Fibroblast of skin of right biceps (primary cell): Measurements from ENCODE around the gene BAG5.
"Not testable (repeated sequence)": the region's sequence is repeated elsewhere in the genome, so short reads cannot be mapped to it uniquely, and the experiment has no call there.

ENCODE experiments used
- DNase-seq: peaks from one replicate; pipeline ENCODE4 v3.0.0-alpha.2; 2013

BAG5 gene

GRCh38 chr14:103521951-103522563 is 40.4 kb downstream of the BAG5 start:
- no peak for DNase-seq

- DNase-seq, result no peak
Measured at GRCh38 chr14:103521438-103521950, 41.0 kb downstream of the BAG5 start.

- DNase-seq, result peak; percentile 66
Measured at GRCh38 chr14:103520657-103521437, 41.6 kb downstream of the BAG5 start.

GRCh38 chr14:103520269-103520656 is 42.2 kb downstream of the BAG5 start:
- no peak for DNase-seq

GRCh38 chr14:103519837-103520212 is 42.6 kb downstream of the BAG5 start:
- no peak for DNase-seq

- DNase-seq, result peak; percentile 33
Measured at GRCh38 chr14:103519043-103519836, 43.2 kb downstream of the BAG5 start.

- peak; percentile 46 for DNase-seq
Measured at GRCh38 chr14:103518422-103519042, 43.9 kb downstream of the BAG5 start.

GRCh38 chr14:103517721-103518421 is 44.6 kb downstream of the BAG5 start:
- no peak for DNase-seq

- DNase-seq, result no peak
Measured at GRCh38 chr14:103517174-103517566, 45.3 kb downstream of the BAG5 start.

GRCh38 chr14:103516426-103517173 is 45.9 kb downstream of the BAG5 start:
- no peak for DNase-seq

GRCh38 chr14:103514596-103515421 is 47.6 kb downstream of the BAG5 start:
- no peak for DNase-seq

- DNase-seq, result no peak
Measured at GRCh38 chr14:103512701-103513611, 49.5 kb downstream of the BAG5 start.

GRCh38 chr14:103512180-103512579 is 50.3 kb downstream of the BAG5 start:
- DNase-seq, result not testable (repeated sequence)

GRCh38 chr14:103510724-103511693 is 51.4 kb downstream of the BAG5 start:
- DNase-seq, result no peak

- DNase-seq, result no peak
Measured at GRCh38 chr14:103509864-103510723, 52.4 kb downstream of the BAG5 start.

- no peak for DNase-seq
Measured at GRCh38 chr14:103508521-103509329, 53.7 kb downstream of the BAG5 start.
